ENCODE results near the gene TAOK1. TPM values are rescaled to one million over a fixed set of nuclear protein-coding genes. Genes with fewer than 3 reads are reported as not detected.

TAOK1 gene
- total and polyA plus RNA-seq, 4 donors, result 4.3 to 20.5 (median 12.6) TPM

DNA sequence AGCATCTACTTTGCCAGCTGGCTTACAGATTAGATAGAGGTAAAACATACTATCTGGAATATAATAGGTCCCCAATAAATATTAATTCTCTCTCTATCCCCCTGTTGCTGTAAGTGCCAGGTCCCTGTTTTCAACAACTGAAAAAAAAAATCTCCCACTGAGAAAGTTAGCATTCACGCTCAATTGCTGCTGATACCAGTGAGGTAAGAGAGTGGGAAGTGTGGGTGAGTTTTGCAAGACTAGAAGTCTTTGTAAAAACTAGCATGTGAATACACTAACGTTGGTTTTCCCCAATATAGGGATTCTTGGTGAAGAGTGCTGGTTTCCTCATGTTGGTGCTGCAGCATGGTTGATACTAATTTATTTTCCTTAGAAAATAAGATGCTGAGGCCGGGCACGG lies 11.7 kb upstream of the TAOK1 start:
- Histone ChIP-seq H3K4me1 (ENCODE audit: control insufficient read depth in 4 of 4, insufficient read depth in 4 of 4, low read length in 3 of 4) (no peaks in the 10 kb centered on the region), H3K27me3 (ENCODE audit: control insufficient read depth in 4 of 4, insufficient read depth in 4 of 4, low read length in 3 of 4) (no peaks in the 10 kb centered on the region), H3K27ac (ENCODE audit: low read depth in 1 of 2, low read length in 2 of 2) (no peak overlapping the region), H3K9me3 (ENCODE audit: control insufficient read depth in 4 of 4, low read length in 3 of 4) (no peaks in the 10 kb centered on the region), H3K36me3 (ENCODE audit: control insufficient read depth in 4 of 4, insufficient read depth in 3 of 4, low read depth in 1 of 4, low read length in 3 of 4) (no peaks in the 10 kb centered on the region), H3K4me3 (ENCODE audit: low read depth in 1 of 3, low read length in 3 of 3) (no peak overlapping the region), H3K9ac (ENCODE audit: low read depth in 1 of 2, low read length in 2 of 2) (no peak overlapping the region)
- no peak for DNase-seq (ENCODE audit: low spot score)
- TF ChIP-seq, protein P1, sequence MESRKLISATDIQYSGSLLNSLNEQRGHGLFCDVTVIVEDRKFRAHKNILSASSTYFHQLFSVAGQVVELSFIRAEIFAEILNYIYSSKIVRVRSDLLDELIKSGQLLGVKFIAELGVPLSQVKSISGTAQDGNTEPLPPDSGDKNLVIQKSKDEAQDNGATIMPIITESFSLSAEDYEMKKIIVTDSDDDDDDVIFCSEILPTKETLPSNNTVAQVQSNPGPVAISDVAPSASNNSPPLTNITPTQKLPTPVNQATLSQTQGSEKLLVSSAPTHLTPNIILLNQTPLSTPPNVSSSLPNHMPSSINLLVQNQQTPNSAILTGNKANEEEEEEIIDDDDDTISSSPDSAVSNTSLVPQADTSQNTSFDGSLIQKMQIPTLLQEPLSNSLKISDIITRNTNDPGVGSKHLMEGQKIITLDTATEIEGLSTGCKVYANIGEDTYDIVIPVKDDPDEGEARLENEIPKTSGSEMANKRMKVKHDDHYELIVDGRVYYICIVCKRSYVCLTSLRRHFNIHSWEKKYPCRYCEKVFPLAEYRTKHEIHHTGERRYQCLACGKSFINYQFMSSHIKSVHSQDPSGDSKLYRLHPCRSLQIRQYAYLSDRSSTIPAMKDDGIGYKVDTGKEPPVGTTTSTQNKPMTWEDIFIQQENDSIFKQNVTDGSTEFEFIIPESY (IDR thresholded peaks at IDR 0.05), result no peak
- TF ChIP-seq, protein P2, sequence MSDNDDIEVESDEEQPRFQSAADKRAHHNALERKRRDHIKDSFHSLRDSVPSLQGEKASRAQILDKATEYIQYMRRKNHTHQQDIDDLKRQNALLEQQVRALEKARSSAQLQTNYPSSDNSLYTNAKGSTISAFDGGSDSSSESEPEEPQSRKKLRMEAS (IDR thresholded peaks at IDR 0.05), result no peak
- TF ChIP-seq FOXA2 (IDR thresholded peaks at IDR 0.05), result no peak
- no peak for TF ChIP-seq TAF1 (conservative IDR thresholded peaks at IDR 0.05)
- TF ChIP-seq YY1 (IDR thresholded peaks at IDR 0.05), result no peak
- no peak for TF ChIP-seq HNF4A (conservative IDR thresholded peaks at IDR 0.05)
- no peak for TF ChIP-seq NR2F2 (IDR thresholded peaks at IDR 0.05)
- TF ChIP-seq FOXA1 (IDR thresholded peaks at IDR 0.05), result no peak
- TF ChIP-seq, protein P3, sequence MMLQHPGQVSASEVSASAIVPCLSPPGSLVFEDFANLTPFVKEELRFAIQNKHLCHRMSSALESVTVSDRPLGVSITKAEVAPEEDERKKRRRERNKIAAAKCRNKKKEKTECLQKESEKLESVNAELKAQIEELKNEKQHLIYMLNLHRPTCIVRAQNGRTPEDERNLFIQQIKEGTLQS (IDR thresholded peaks at IDR 0.05), result no peak
- TF ChIP-seq, protein P4, sequence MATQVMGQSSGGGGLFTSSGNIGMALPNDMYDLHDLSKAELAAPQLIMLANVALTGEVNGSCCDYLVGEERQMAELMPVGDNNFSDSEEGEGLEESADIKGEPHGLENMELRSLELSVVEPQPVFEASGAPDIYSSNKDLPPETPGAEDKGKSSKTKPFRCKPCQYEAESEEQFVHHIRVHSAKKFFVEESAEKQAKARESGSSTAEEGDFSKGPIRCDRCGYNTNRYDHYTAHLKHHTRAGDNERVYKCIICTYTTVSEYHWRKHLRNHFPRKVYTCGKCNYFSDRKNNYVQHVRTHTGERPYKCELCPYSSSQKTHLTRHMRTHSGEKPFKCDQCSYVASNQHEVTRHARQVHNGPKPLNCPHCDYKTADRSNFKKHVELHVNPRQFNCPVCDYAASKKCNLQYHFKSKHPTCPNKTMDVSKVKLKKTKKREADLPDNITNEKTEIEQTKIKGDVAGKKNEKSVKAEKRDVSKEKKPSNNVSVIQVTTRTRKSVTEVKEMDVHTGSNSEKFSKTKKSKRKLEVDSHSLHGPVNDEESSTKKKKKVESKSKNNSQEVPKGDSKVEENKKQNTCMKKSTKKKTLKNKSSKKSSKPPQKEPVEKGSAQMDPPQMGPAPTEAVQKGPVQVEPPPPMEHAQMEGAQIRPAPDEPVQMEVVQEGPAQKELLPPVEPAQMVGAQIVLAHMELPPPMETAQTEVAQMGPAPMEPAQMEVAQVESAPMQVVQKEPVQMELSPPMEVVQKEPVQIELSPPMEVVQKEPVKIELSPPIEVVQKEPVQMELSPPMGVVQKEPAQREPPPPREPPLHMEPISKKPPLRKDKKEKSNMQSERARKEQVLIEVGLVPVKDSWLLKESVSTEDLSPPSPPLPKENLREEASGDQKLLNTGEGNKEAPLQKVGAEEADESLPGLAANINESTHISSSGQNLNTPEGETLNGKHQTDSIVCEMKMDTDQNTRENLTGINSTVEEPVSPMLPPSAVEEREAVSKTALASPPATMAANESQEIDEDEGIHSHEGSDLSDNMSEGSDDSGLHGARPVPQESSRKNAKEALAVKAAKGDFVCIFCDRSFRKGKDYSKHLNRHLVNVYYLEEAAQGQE (IDR thresholded peaks at IDR 0.05), result no peak
- no peak for TF ChIP-seq RAD21 (IDR thresholded peaks at IDR 0.05)
- TF ChIP-seq SP1 (IDR thresholded peaks at IDR 0.05), result no peak
- TF ChIP-seq RXRA (IDR thresholded peaks at IDR 0.05), result no peak
- TF ChIP-seq JUND (IDR thresholded peaks at IDR 0.05), result no peak
- no peak for TF ChIP-seq EGR1 (IDR thresholded peaks at IDR 0.05; ENCODE audit: low read depth in 2 of 2)
- WGBS, result 80% methylated on average over 4 of the region's 4 CpGs

DNA sequence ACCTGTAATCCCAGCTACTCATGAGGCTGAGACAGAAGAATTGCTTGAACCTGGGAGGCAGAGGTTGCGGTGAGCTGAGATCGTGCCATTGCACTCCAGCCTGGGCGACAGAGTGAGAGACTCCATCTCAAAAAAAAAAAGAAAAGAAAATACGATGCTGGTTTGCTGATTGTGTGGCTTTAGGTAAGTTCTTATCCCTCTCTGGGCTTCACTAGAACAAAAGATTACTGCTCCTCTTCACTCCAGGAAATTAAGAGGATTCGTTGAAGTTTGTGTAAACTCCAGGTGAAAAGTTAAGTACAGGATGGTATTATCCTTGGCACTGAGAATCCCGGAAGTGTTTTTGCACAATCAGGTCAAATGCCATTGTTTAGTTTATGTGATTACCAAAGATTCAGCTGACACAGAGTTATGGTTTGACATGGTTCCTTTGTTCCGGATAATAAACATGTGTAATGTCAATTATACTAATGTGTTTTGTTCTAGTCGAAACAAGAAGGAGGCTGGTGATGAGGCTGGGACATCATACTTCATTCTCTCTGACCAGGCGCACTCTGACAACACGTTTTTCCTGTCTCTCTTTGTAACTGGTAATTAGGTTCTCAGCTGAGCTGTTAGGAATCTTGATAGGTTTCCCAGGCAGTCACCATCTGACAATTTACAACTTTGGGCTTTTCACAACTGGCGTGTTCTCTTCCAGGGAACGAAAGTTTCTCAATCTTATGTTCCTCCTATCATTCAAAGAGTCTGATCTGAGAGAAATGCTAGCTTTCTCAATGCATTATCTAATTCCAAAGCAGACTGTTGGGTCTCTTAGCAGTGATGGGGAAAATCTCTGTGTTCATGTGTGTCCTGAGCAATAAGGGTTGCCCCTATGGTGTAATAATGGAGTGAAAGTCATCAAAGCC lies 10.8 kb upstream of the TAOK1 start:
- no peak overlapping the region for H3K27ac ChIP-seq (ENCODE audit: low read depth in 1 of 2, low read length in 2 of 2)
- no peaks in the 10 kb centered on the region for H3K27me3 ChIP-seq (ENCODE audit: control insufficient read depth in 4 of 4, insufficient read depth in 4 of 4, low read length in 3 of 4)
- TF ChIP-seq, protein P1 (IDR thresholded peaks at IDR 0.05), result peak; percentile 16
- TF ChIP-seq HNF4A (conservative IDR thresholded peaks at IDR 0.05) (peak in 1 of 2 donors; percentile 9), HNF4G (IDR thresholded peaks at IDR 0.05) (no peak), TAF1 (conservative IDR thresholded peaks at IDR 0.05) (no peak), YY1 (IDR thresholded peaks at IDR 0.05) (peak; percentile 13), RXRA (IDR thresholded peaks at IDR 0.05) (peak in 1 of 2 donors; percentile 24)
- TF ChIP-seq, protein P2 (IDR thresholded peaks at IDR 0.05), result peak; percentile 18
- H3K4me3 ChIP-seq (ENCODE audit: low read depth in 1 of 3, low read length in 3 of 3), result no peak overlapping the region
- DNase-seq (ENCODE audit: low spot score), result no peak
- H3K9ac ChIP-seq (ENCODE audit: low read depth in 1 of 2, low read length in 2 of 2), result no peak overlapping the region
- H3K36me3 ChIP-seq (ENCODE audit: control insufficient read depth in 4 of 4, insufficient read depth in 3 of 4, low read depth in 1 of 4, low read length in 3 of 4), result no peaks in the 10 kb centered on the region
- H3K9me3 ChIP-seq (ENCODE audit: control insufficient read depth in 4 of 4, low read length in 3 of 4), result no peaks in the 10 kb centered on the region
- WGBS, result 63% methylated on average over 12 of the region's 12 CpGs
- no peaks in the 10 kb centered on the region for H3K4me1 ChIP-seq (ENCODE audit: control insufficient read depth in 4 of 4, insufficient read depth in 4 of 4, low read length in 3 of 4)

Measured in liver (tissue), 9 donors.